ENCODE data around the gene DDX4.

Gene DDX4

DNA sequence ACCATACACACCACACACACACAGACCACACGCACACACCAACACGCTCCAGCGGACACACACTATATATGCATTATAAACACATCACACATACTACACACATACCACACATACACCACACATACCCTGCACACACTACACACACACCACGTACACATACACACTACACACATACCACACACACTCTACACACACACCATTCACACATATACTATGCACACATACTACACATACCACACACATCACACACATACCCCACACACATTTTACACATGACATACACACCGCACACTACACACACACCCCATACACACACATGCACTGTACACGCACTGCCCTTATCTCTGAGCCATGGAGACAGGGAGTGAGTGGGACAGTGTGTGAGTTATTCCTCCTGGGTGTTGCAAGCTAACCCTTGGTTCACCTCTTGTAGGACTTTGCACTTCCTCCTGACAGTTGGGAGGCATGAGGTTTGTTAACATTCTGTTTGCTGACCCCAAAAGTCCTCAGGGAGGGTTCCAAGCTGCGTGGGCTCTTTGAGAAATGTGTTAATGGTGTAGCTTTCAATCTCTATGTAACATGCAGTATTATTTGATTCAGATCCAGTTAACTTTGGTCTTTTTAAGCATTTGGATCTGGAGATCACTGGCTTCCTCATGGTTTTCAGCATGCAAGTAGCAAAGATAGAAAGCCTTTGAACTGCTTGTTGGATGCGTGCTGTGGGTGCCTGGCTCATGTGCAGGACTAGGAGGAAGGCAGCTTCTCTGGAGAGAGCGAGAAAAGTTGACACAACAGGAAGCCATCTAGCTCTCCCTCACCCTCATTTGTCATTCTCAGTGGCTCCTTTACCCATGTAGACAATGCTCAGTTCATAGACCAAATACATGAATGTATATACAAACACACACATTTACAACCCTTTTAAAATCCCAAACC lies 127.0 kb downstream of the DDX4 start:
- Mint-ChIP-seq H3K4me1 (peaks cover 15% of the 10 kb centered on the region), H3K27ac (no peak overlapping the region), H3K9me3 (peaks cover 0 to 5% of the 10 kb centered on the region in 2 donors), H3K27me3 (no peaks in the 10 kb centered on the region), H3K4me3 (no peak overlapping the region)
- DNase-seq (no peak), ATAC-seq (no peak)

DNA sequence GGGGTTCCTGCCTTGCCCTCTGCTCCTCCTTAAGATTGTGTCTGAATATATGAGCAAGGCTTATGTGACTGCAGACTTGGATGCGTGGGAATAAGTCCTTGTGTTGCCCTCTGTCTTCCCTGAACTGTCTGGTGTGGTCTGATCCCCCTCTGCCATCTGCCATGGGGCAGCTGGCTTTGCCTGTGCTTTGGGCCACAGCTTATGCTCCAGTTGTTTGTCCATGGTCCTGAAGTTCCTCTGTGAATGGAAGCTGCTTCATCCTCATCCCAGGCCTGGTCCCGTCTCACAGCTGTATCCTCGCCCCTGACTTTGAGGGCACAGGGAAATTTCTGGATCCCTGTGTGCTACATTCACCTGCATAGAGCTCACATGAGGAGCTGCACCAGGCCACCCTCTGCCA lies 128.0 kb downstream of the DDX4 start:
- peaks cover 0 to 5% of the 10 kb centered on the region in 2 donors for H3K9me3 Mint-ChIP-seq
- no peaks in the 10 kb centered on the region for H3K27me3 Mint-ChIP-seq
- no peak overlapping the region for H3K27ac Mint-ChIP-seq
- no peak for DNase-seq
- H3K4me1 Mint-ChIP-seq: peaks cover 15% of the 10 kb centered on the region
- ATAC-seq: no peak
- H3K4me3 Mint-ChIP-seq: no peak overlapping the region

DNA sequence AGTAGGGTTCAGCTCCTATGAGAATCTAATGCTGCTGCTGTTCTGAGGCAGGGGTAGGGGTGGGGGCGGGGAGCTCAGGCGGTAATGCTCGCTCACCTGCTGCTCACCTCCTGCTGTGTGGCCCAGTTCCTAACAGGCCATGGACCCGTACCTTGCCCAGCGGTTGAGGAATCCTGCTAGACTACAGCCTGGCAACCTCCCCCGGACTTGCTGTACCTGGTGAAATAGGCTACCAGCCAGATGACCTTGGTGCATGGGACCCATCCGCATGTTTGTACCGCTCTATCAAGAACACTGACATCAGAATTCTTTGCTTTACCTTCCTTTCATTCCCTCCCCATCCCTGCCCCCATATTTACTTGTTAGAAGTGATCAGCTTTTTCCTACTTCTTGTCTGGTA lies 128.6 kb downstream of the DDX4 start:
- H3K4me1 Mint-ChIP-seq: peaks cover 15% of the 10 kb centered on the region
- no peaks in the 10 kb centered on the region for H3K27me3 Mint-ChIP-seq
- DNase-seq (no peak), ATAC-seq (no peak)
- no peak overlapping the region for H3K4me3 Mint-ChIP-seq
- no peak overlapping the region for H3K27ac Mint-ChIP-seq
- H3K9me3 Mint-ChIP-seq: peaks cover 0 to 4% of the 10 kb centered on the region in 2 donors
